Measurements from ENCODE around the gene PCDHA2. TPM values are rescaled to one million over a fixed set of nuclear protein-coding genes. Genes with fewer than 3 reads are reported as not detected.

The PCDHA2 gene
- total RNA-seq, 1 donor from 2014 or later, result 1.2 TPM

- DNase-seq (ENCODE audit: low read depth, low spot score), result no peak
- Mint-ChIP-seq H3K27ac (ENCODE audit: unreplicated experiment) (no peak overlapping the region), H3K4me1 (no peaks in the 10 kb centered on the region), H3K27me3 (ENCODE audit: low read depth) (no peaks in the 10 kb centered on the region), H3K4me3 (no peak overlapping the region), H3K36me3 (ENCODE audit: low read depth) (peaks cover 68% of the 10 kb centered on the region), H3K9me3 (peaks cover 15% of the 10 kb centered on the region)
- no peak for TF ChIP-seq CTCF (conservative IDR thresholded peaks at IDR 0.05)
Observed at GRCh38 chr5:140835622-140836510, 41.2 kb downstream of the PCDHA2 start.

- H3K9me3 Mint-ChIP-seq, result peaks cover 8% of the 10 kb centered on the region
- H3K27me3 Mint-ChIP-seq (ENCODE audit: low read depth), result no peaks in the 10 kb centered on the region
- peaks cover 47% of the 10 kb centered on the region for H3K36me3 Mint-ChIP-seq (ENCODE audit: low read depth)
- no peak for DNase-seq (ENCODE audit: low read depth, low spot score)
- no peaks in the 10 kb centered on the region for H3K4me1 Mint-ChIP-seq
- no peak within 1 kb of the TSS for H3K4me3 Mint-ChIP-seq
- no peak within 1 kb of the TSS for H3K27ac Mint-ChIP-seq (ENCODE audit: unreplicated experiment)
- no peak for TF ChIP-seq CTCF (conservative IDR thresholded peaks at IDR 0.05)
Observed at GRCh38 chr5:140840978-140841962, 46.6 kb downstream of the PCDHA2 start, which contains the start of gene PCDHA8. TSS of gene PCDHA8 (plus strand) at chr5:140841187. CDS start at chr5:140841322, 135 bp downstream.

- H3K27ac Mint-ChIP-seq (ENCODE audit: unreplicated experiment), result no peak overlapping the region
- peaks cover 20% of the 10 kb centered on the region for H3K9me3 Mint-ChIP-seq
- no peak overlapping the region for H3K4me3 Mint-ChIP-seq
- TF ChIP-seq CTCF (conservative IDR thresholded peaks at IDR 0.05), result no peak
- H3K36me3 Mint-ChIP-seq (ENCODE audit: low read depth), result peaks cover 54% of the 10 kb centered on the region
- no peaks in the 10 kb centered on the region for H3K4me1 Mint-ChIP-seq
- no peak for DNase-seq (ENCODE audit: low read depth, low spot score)
- no peaks in the 10 kb centered on the region for H3K27me3 Mint-ChIP-seq (ENCODE audit: low read depth)
Observed at GRCh38 chr5:140842798-140843733, 48.4 kb downstream of the PCDHA2 start.

Other genes starting within 250 kb of the PCDHA2 start
- 8.4 and 10.3 TPM in 2 replicates for gene EIF4EBP3, start 247.2 kb upstream of the PCDHA2 start, total RNA-seq
- gene SRA1, start 237.4 kb upstream of the PCDHA2 start, total RNA-seq, result 34.7 and 36.3 TPM in 2 replicates
- 36.2 TPM in 2 replicates for gene APBB3, start 230.3 kb upstream of the PCDHA2 start, total RNA-seq
- 99.4 and 106 TPM in 2 replicates for gene SLC35A4, start 230.0 kb upstream of the PCDHA2 start, total RNA-seq
- gene CD14, start 161.7 kb upstream of the PCDHA2 start, total RNA-seq, result 0.28 and 0.55 TPM in 2 replicates
- gene TMCO6, start 155.4 kb upstream of the PCDHA2 start, total RNA-seq, result 25.2 and 27.4 TPM in 2 replicates
- gene NDUFA2, start 147.2 kb upstream of the PCDHA2 start, total RNA-seq, result 62.7 and 69.7 TPM in 2 replicates
- 80.0 and 87.3 TPM in 2 replicates for gene IK, start 147.0 kb upstream of the PCDHA2 start, total RNA-seq
- gene WDR55, start 129.9 kb upstream of the PCDHA2 start, total RNA-seq, result 23.6 and 24.0 TPM in 2 replicates
- gene DND1, start 121.3 kb upstream of the PCDHA2 start, total RNA-seq, result 4.2 and 4.6 TPM in 2 replicates
- gene HARS1, start 103.5 kb upstream of the PCDHA2 start, total RNA-seq, result 92.7 and 98.7 TPM in 2 replicates
- gene HARS2, start 103.4 kb upstream of the PCDHA2 start, total RNA-seq, result 31.8 and 33.2 TPM in 2 replicates
- 53.0 and 55.0 TPM in 2 replicates for gene ZMAT2, start 94.4 kb upstream of the PCDHA2 start, total RNA-seq
- gene PCDHA1, start 8.7 kb upstream of the PCDHA2 start, total RNA-seq, result 0.07 TPM in 1 of 2 replicates, not detected in the other
- 0.32 and 0.37 TPM in 2 replicates for gene PCDHA3, start 6.2 kb downstream of the PCDHA2 start, total RNA-seq
- 9.0 and 9.9 TPM in 2 replicates for gene PCDHA4, start 12.2 kb downstream of the PCDHA2 start, total RNA-seq
- gene PCDHA5, start 26.8 kb downstream of the PCDHA2 start, total RNA-seq, result 1.3 and 1.4 TPM in 2 replicates
- gene PCDHA6, start 33.1 kb downstream of the PCDHA2 start, total RNA-seq, result 11.4 and 12.1 TPM in 2 replicates
- 1.9 and 2.3 TPM in 2 replicates for gene PCDHA7, start 39.4 kb downstream of the PCDHA2 start, total RNA-seq
- gene PCDHA8, start 46.3 kb downstream of the PCDHA2 start, total RNA-seq, result 1.9 and 2.3 TPM in 2 replicates
- 1.4 TPM in 2 replicates for gene PCDHA9, start 53.5 kb downstream of the PCDHA2 start, total RNA-seq
- 7.3 and 7.4 TPM in 2 replicates for gene PCDHA10, start 61.0 kb downstream of the PCDHA2 start, total RNA-seq
- 6.5 and 6.8 TPM in 2 replicates for gene PCDHA11, start 74.1 kb downstream of the PCDHA2 start, total RNA-seq
- 5.5 and 6.6 TPM in 2 replicates for gene PCDHA12, start 80.5 kb downstream of the PCDHA2 start, total RNA-seq
- 1.2 and 1.3 TPM in 2 replicates for gene PCDHA13, start 87.3 kb downstream of the PCDHA2 start, total RNA-seq
- 4.1 and 4.4 TPM in 2 replicates for gene PCDHAC1, start 131.4 kb downstream of the PCDHA2 start, total RNA-seq
- gene PCDHAC2, start 171.6 kb downstream of the PCDHA2 start, total RNA-seq, result 1.8 and 1.9 TPM in 2 replicates